Measurements from ENCODE around the gene LONRF2. TPM values are rescaled to one million over a fixed set of nuclear protein-coding genes. Genes with fewer than 3 reads are reported as not detected.

LONRF2 gene
- under 0.01 and 0.39 TPM in 2 replicates for total RNA-seq

GRCh38 chr2:100321866-100322820 lies at the start of gene LONRF2:
Gene LONRF2 (minus strand): TSS chr2:100322501. CDS start chr2:100322093, 408 bp downstream.

Small RNA genes lying within 50 kb of the gene (small RNA-seq; reads per million reads assigned to genes)
- not detected for gene AC012493.2

Other genes starting within 250 kb of the LONRF2 start
- gene AFF3, start 179.9 kb downstream of the LONRF2 start, total RNA-seq = not detected in 2 replicates
- 9.0 and 9.1 TPM in 2 replicates for gene CHST10, start 95.2 kb upstream of the LONRF2 start, total RNA-seq
- gene NMS, start 148.0 kb upstream of the LONRF2 start, total RNA-seq = not detected in 2 replicates
- gene PDCL3, start 240.5 kb upstream of the LONRF2 start, total RNA-seq = 11.4 and 12.6 TPM in 2 replicates

All from placental epithelial cell (primary cell).